ENCODE measurements around the gene IFIT1B.

DNA sequence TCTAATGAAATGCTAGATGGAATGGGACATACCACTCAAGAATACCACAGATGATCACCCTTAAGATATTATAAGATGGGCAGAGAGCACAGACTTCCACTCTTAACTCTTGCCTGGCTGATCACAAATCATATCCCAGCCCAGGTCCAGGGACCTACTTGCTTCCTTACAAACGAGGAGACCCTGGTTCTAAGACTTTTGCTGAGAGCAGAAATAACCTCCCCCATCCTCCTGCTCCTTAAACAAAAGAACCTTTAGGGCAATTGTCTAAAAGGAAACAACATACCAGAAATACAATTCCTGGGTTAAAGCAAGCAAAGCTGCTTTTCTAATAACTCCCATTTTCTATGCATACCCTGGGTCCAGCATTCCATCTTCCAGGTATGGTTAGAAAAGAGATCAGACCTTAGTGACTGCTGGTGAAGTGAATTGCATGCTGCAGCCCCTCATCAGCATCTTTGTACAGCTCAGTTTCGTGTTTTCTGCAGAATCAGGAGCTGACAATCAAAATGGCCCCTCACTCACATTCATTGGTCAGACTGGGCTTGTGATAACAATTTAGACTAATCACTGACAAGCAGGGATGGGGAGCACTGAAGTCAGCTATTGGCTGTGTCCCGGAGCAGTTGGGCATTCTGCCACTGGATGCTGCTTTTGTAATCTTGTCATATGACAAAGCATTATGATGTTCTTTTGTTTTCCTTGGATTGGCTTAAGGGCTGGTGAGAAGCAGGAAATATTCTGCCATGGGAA is 35.5 kb upstream of the IFIT1B start:
- no peak for TF ChIP-seq POLR2A (IDR thresholded peaks at IDR 0.05)
- TF ChIP-seq, protein P1, sequence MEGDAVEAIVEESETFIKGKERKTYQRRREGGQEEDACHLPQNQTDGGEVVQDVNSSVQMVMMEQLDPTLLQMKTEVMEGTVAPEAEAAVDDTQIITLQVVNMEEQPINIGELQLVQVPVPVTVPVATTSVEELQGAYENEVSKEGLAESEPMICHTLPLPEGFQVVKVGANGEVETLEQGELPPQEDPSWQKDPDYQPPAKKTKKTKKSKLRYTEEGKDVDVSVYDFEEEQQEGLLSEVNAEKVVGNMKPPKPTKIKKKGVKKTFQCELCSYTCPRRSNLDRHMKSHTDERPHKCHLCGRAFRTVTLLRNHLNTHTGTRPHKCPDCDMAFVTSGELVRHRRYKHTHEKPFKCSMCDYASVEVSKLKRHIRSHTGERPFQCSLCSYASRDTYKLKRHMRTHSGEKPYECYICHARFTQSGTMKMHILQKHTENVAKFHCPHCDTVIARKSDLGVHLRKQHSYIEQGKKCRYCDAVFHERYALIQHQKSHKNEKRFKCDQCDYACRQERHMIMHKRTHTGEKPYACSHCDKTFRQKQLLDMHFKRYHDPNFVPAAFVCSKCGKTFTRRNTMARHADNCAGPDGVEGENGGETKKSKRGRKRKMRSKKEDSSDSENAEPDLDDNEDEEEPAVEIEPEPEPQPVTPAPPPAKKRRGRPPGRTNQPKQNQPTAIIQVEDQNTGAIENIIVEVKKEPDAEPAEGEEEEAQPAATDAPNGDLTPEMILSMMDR (IDR thresholded peaks at IDR 0.05): no peak

All from heart left ventricle (tissue), 13 donors.